Kidney epithelial cell (primary cell): ENCODE measurements around the gene GPR25. TPM values are rescaled to one million over a fixed set of nuclear protein-coding genes. Genes with fewer than 3 reads are reported as not detected.

Experiments used
- DNase-seq: peaks from one replicate; pipeline ENCODE4 v3.0.0-alpha.2; 2010; ENCODE audit warnings: low read depth
- H3K27me3 ChIP-seq: 2 replicates; pipeline ENCODE4 v1.6.0; 2011; ENCODE audit warnings: low read length; ENCODE audit not compliant: control insufficient read depth, insufficient read depth
- H3K36me3 ChIP-seq: 2 replicates; pipeline ENCODE4 v1.5.1; 2011; ENCODE audit warnings: low read length; ENCODE audit not compliant: control insufficient read depth, insufficient read depth
- H3K4me3 ChIP-seq: 2 replicates; pipeline ENCODE4 v1.5.1; 2011; ENCODE audit warnings: low read depth, mild to moderate bottlenecking, control low read depth, low read length
- total RNA-seq: library from RNA; depleted of rRNA; stranded (reverse); fragments of >200 nt; gene quantifications from 2 replicates; pipeline ENCODE4 v1.2.3, GENCODE V29; 2015
- TF ChIP-seq, protein P1 (sequence below): IDR thresholded peaks from 2 replicates; pipeline ENCODE4 v1.5.1; 2011; ENCODE audit warnings: mild to moderate bottlenecking, moderate library complexity, low read length, control low read depth, inconsistent platforms; ENCODE audit not compliant: insufficient read depth, poor library complexity, severe bottlenecking

The GPR25 gene
- total RNA-seq, 1 donor from 2014 or later: not detected

GRCh38 chr1:200900877-200901276 lies 28.1 kb downstream of the GPR25 start:
- Histone ChIP-seq H3K27me3 (no peaks in the 10 kb centered on the region), H3K36me3 (peaks cover 2% of the 10 kb centered on the region), H3K4me3 (no peak overlapping the region)
- TF ChIP-seq, protein P1, sequence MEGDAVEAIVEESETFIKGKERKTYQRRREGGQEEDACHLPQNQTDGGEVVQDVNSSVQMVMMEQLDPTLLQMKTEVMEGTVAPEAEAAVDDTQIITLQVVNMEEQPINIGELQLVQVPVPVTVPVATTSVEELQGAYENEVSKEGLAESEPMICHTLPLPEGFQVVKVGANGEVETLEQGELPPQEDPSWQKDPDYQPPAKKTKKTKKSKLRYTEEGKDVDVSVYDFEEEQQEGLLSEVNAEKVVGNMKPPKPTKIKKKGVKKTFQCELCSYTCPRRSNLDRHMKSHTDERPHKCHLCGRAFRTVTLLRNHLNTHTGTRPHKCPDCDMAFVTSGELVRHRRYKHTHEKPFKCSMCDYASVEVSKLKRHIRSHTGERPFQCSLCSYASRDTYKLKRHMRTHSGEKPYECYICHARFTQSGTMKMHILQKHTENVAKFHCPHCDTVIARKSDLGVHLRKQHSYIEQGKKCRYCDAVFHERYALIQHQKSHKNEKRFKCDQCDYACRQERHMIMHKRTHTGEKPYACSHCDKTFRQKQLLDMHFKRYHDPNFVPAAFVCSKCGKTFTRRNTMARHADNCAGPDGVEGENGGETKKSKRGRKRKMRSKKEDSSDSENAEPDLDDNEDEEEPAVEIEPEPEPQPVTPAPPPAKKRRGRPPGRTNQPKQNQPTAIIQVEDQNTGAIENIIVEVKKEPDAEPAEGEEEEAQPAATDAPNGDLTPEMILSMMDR: no peak
- DNase-seq: no peak

DNA sequence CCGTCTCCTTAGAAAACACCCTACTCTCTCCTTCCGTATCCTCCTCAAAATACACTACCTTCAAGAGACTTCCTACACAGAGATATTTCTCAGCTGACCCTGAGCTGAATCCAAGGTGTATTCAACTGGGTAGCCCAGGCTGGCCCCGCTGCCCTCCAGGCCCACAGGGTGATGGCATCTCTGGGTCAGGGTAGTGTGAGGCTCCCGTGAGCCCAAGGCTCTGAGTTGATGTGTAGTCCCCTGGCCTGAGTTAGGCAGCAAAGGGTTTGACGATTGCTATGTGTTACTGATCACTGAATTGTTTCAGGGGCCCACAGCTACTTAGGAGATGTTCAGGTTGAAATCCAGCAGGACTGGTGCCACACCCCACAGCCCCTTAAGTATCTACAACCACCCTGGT lies 28.6 kb downstream of the GPR25 start:
- Histone ChIP-seq H3K27me3 (no peaks in the 10 kb centered on the region), H3K36me3 (peaks cover 2% of the 10 kb centered on the region), H3K4me3 (no peak overlapping the region)
- no peak for DNase-seq
- TF ChIP-seq, protein P1: no peak

GRCh38 chr1:200901796-200902444 lies 29.1 kb downstream of the GPR25 start:
- H3K27me3 ChIP-seq: no peaks in the 10 kb centered on the region
- H3K36me3 ChIP-seq: peaks cover 2% of the 10 kb centered on the region
- no peak overlapping the region for H3K4me3 ChIP-seq
- TF ChIP-seq, protein P1: no peak
- DNase-seq: no peak

DNA sequence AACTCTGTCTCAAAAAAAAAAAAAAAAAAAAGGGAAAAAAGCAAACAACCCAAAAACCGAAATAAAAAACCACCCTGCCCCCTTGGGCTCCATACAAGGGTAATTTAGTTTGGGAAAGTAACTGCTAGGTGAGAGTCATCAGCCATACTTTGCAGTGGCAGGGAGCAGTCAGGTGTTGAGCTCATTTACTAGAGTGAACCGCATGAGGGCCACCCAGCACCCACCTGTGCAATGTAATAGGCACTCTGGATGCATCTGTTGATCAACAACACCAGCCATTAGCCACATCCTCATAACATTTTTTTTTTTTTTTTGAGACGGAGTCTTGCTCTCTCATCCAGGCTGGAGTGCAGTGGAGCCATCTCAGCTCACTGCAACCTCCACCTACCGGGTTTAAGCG lies 31.0 kb downstream of the GPR25 start:
- H3K36me3 ChIP-seq: peaks cover 6% of the 10 kb centered on the region
- no peak for DNase-seq

GRCh38 chr1:200904772-200905171 lies 32.0 kb downstream of the GPR25 start:
- Histone ChIP-seq H3K4me3 (no peak overlapping the region), H3K36me3 (peaks cover 6% of the 10 kb centered on the region), H3K27me3 (no peaks in the 10 kb centered on the region)
- DNase-seq: no peak
- TF ChIP-seq, protein P1: no peak

More for the DNA sequence above, 31.0 kb downstream of the GPR25 start:
- Histone ChIP-seq H3K4me3 (no peak overlapping the region), H3K27me3 (no peaks in the 10 kb centered on the region)
- TF ChIP-seq, protein P1: no peak
